GM12878 (cell line): Measurements from ENCODE around the gene CNN3. TPM values are rescaled to one million over a fixed set of nuclear protein-coding genes. Genes with fewer than 3 reads are reported as not detected.

ENCODE experiments used
- ATAC-seq: fragments of 200-7000 bp; cut with Tn5 transposase; 3 replicates; pipeline ENCODE4 v1.9.1; 2020; ENCODE audit warnings: mild to moderate bottlenecking, moderate library complexity
- BruUV-seq: library from RNA; stranded (reverse); fragments of 400-500 nt; replicated peaks from 2 replicates; lab custom pipeline; 2021; lab: Mats Ljungman, UMichigan
- CTCF ChIA-PET: fragments of 300-600 bp; sonication (Branson Sonifier 250); formaldehyde crosslinking; extraction: SDS; loops from one replicate; lab custom pipeline; 2021; ENCODE audit warnings: inconsistent platforms; lab: Yijun Ruan, JAX
- POLR2A ChIA-PET: fragments of 350-600 bp; formaldehyde crosslinking; extraction: SDS; loops from one replicate; lab custom pipeline; 2021; ENCODE audit warnings: inconsistent platforms; lab: Charles Lee
- RAD21 ChIA-PET: fragments of 300-600 bp; sonication (Branson Sonifier 250); formaldehyde crosslinking; loops from one replicate; lab custom pipeline; 2023; ENCODE audit warnings: antibody characterized with exemption; ENCODE audit not compliant: unreplicated experiment; lab: Charles Lee
- SMC1A ChIA-PET: fragments of 300-600 bp; sonication (Branson Sonifier 250); formaldehyde crosslinking; loops from one replicate; lab custom pipeline; 2023; ENCODE audit not compliant: unreplicated experiment, uncharacterized antibody; lab: Charles Lee
- DNase-seq: peaks from one replicate; pipeline ENCODE4 v3.0.0-alpha.2; 2011; ENCODE audit warnings: low read depth, low spot score
- FAIRE-seq: peaks from 3 replicates; lab custom pipeline; 2011; peaks lifted over from hg19 to GRCh38; lab: Jason Lieb, UNC
- H2AFZ ChIP-seq: 2 replicates; pipeline ENCODE4 v1.6.0; 2011; ENCODE audit warnings: low read depth, low read length, control low read depth; ENCODE audit not compliant: control insufficient read depth
- H3K27ac ChIP-seq: 2 replicates; pipeline ENCODE4 v1.5.1; 2011; ENCODE audit warnings: control low read depth; ENCODE audit not compliant: control insufficient read depth, insufficient read depth
- H3K27me3 ChIP-seq, 2 experiments: replicated peaks in 1 of 2; 2 replicates each; pipeline versions ENCODE4 v1.6.0 to v1.6.1; 2011; ENCODE audit warnings: low read length in 1 of 2; ENCODE audit not compliant: control insufficient read depth in 2 of 2, insufficient read depth in 2 of 2
- H3K36me3 ChIP-seq, 2 experiments: 2 replicates each; pipeline ENCODE4 v1.5.1; 2011; ENCODE audit warnings: low read length in 1 of 2; ENCODE audit not compliant: control insufficient read depth in 2 of 2, insufficient read depth in 2 of 2
- H3K4me1 ChIP-seq: 2 replicates; pipeline ENCODE4 v1.6.1; 2011; ENCODE audit warnings: mild to moderate bottlenecking, low read length, moderate library complexity, mixed read lengths; ENCODE audit not compliant: control insufficient read depth, insufficient read depth
- H3K4me2 ChIP-seq: 2 replicates; pipeline ENCODE4 v1.6.0; 2011; ENCODE audit warnings: control low read depth; ENCODE audit not compliant: control insufficient read depth, insufficient read depth
- H3K4me3 ChIP-seq: fragments of 200-600 bp; sonication (generic); 2 replicates; pipeline ENCODE4 v1.5.1; 2016
- H3K79me2 ChIP-seq: 2 replicates; pipeline ENCODE4 v1.6.0; 2011; ENCODE audit warnings: low read length; ENCODE audit not compliant: control insufficient read depth, insufficient read depth
- H3K9ac ChIP-seq: 2 replicates; pipeline ENCODE4 v1.8.0; 2011; ENCODE audit warnings: low read length, control low read depth, mixed read lengths; ENCODE audit not compliant: control insufficient read depth, insufficient read depth
- H3K9me3 ChIP-seq: replicated peaks from 3 replicates; pipeline ENCODE4 v1.5.1; 2011; ENCODE audit warnings: mild to moderate bottlenecking, low read length; ENCODE audit not compliant: control insufficient read depth, insufficient read depth
- H4K20me1 ChIP-seq: 2 replicates; pipeline ENCODE4 v1.6.0; 2011; ENCODE audit not compliant: control insufficient read depth, insufficient read depth
- BRCA1 ChIP-seq: IDR thresholded peaks from 2 replicates; pipeline ENCODE4 v1.6.1; 2011; ENCODE audit warnings: low read depth, low read length, improper control_type of control experiment
- CEBPB ChIP-seq, 2 experiments: fragments of 150-350 bp in 1 of 2; IDR thresholded peaks; 2 replicates each; pipeline ENCODE4 v1.6.1; 2012 to 2014; ENCODE audit warnings: low read depth in 2 of 2, low read length in 2 of 2, borderline replicate concordance in 1 of 2, inconsistent platforms in 1 of 2
- IKZF1 ChIP-seq: fragments of 450-650 bp; conservative IDR thresholded peaks from 2 replicates; pipeline ENCODE4 v1.6.1; 2017; ENCODE audit warnings: antibody characterized with exemption, mild to moderate bottlenecking
- IKZF2 ChIP-seq, 2 experiments: fragments of 450-650 bp; IDR thresholded peaks; 2 replicates each; pipeline ENCODE4 v1.6.1; 2017; ENCODE audit warnings: mild to moderate bottlenecking in 2 of 2, moderate library complexity in 2 of 2
- KAT2A ChIP-seq: conservative IDR thresholded peaks from 2 replicates; pipeline ENCODE4 v1.6.1; 2011; ENCODE audit warnings: low read depth, low read length; ENCODE audit not compliant: control insufficient read depth
- NKRF ChIP-seq: fragments of 450-650 bp; conservative IDR thresholded peaks from 2 replicates; pipeline ENCODE4 v1.6.1; 2017; ENCODE audit warnings: mild to moderate bottlenecking, moderate library complexity
- RAD51 ChIP-seq: fragments of 450-650 bp; IDR thresholded peaks from 2 replicates; pipeline ENCODE4 v1.6.1; 2016; ENCODE audit warnings: moderate library complexity, mild to moderate bottlenecking, inconsistent platforms
- SRF ChIP-seq, 2 experiments: IDR thresholded peaks; 2 replicates each; pipeline ENCODE4 v1.6.1; 2011; ENCODE audit warnings: low read depth in 2 of 2, low read length in 2 of 2, mild to moderate bottlenecking in 1 of 2, moderate library complexity in 1 of 2
- STAT1 ChIP-seq: fragments of 450-650 bp; conservative IDR thresholded peaks from 2 replicates; pipeline ENCODE4 v1.6.1; 2014; ENCODE audit warnings: antibody characterized with exemption, mild to moderate bottlenecking
- TARDBP ChIP-seq: IDR thresholded peaks from 2 replicates; pipeline ENCODE4 v1.6.1; 2016; ENCODE audit warnings: borderline replicate concordance
- ZNF207 ChIP-seq: fragments of 450-650 bp; IDR thresholded peaks from 2 replicates; pipeline ENCODE4 v1.6.1; 2014; ENCODE audit warnings: antibody characterized with exemption, mild to moderate bottlenecking, borderline replicate concordance
- ZNF24 ChIP-seq: fragments of 450-650 bp; IDR thresholded peaks from 2 replicates; pipeline ENCODE4 v1.6.1; 2017; ENCODE audit warnings: antibody characterized with exemption, mild to moderate bottlenecking
- ZSCAN29 ChIP-seq: fragments of 450-650 bp; IDR thresholded peaks from 2 replicates; pipeline ENCODE4 v1.6.1; 2017; ENCODE audit warnings: mild to moderate bottlenecking, moderate library complexity
- WGBS: methylation state at CpG from one replicate; pipeline ENCODE4 v1.1.6; 2016; ENCODE audit warnings: low lambda C conversion rate; ENCODE audit not compliant: insufficient replicate concordance, insufficient coverage; ENCODE audit errors: missing lambda C conversion rate; 5-methylcytosine and 5-hydroxymethylcytosine counted together
- in situ Hi-C: fragments of 300-500 bp; cut with MboI; formaldehyde crosslinking; loops from 9 replicates; pipeline ENCODE4 v1.14.3; 2018; ENCODE audit warnings: mixed read lengths
- intact Hi-C: fragments of 100-400 bp; cut with micrococcal nuclease; formaldehyde crosslinking; loops from one replicate; pipeline ENCODE4 v1.14.2; 2022; ENCODE audit not compliant: unreplicated experiment
- polyA plus RNA-seq, 11 experiments: library from polyadenylated mRNA; depleted of rRNA in 4 of 11; unstranded in 6 of 11; stranded (reverse) in 5 of 11; fragments of >200 nt; fragmentation: Nextera tagmentation in 4 of 11; fragmentation: Illumina TruSeq in 1 of 11; extraction: Ambion mirVana in 4 of 11; extraction: Trizol in 1 of 11; gene quantifications; 1 replicate in 1 of 11; 2 replicates in 10 of 11; pipeline versions ENCODE4 v1.2.1 to v1.2.3, GENCODE V29; 2011 to 2016; ENCODE audit warnings: inconsistent platforms in 2 of 11, missing spikeins in 2 of 11, low read depth in 1 of 11
- total RNA-seq, 4 experiments: library from RNA; depleted of rRNA in 3 of 4; stranded (reverse); fragments of >200 nt in 3 of 4; fragmentation: Illumina TruSeq in 1 of 4; extraction: Trizol in 1 of 4; gene quantifications; 2 replicates each; pipeline versions ENCODE4 v1.2.1 to v1.2.3, GENCODE V29; 2013 to 2021

The CNN3 gene
- total and polyA plus RNA-seq, 10 of the 15 experiments (the other 5 are each of a cell fraction or from before 2014, with no cell fraction given) = 0.20 to 48.4 (median 34.3) TPM

DNA sequence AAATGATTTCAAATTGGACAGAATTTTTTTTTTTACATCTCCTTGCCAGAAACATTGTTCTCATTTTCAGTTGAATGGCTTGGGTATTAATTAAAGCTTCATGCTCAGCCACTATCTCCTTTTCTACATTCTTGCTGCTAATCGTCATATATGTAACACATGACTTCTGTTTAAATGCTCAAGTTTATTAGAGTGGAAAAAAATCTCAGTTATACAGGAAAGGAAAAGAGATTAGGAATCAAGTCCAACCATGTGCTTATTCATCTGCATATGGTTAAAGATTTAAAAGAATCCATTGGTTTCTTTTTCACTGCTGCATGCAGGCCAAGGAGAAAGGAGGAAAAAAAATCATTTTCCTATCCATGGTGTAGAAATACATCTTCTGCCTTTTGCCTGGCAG lies 47.3 kb upstream of the CNN3 start:
- H3K4me2 ChIP-seq = no peak overlapping the region
- 93% methylated on average over 1 of the region's 1 CpG for WGBS
- no peaks in the 10 kb centered on the region for H3K4me1 ChIP-seq
- no peaks in the 10 kb centered on the region for H3K36me3 ChIP-seq
- no peak for FAIRE-seq
- H4K20me1 ChIP-seq = no peaks in the 10 kb centered on the region
- H2AFZ ChIP-seq = no peak overlapping the region
- H3K9ac ChIP-seq = no peak overlapping the region
- intact Hi-C loops = no loop called here
- ChIA-PET POLR2A (no interaction called here), CTCF (no interaction called here)
- TF ChIP-seq RAD51 = no peak
- no peak for TF ChIP-seq CEBPB (IDR thresholded peaks at IDR 0.05; ENCODE audit: borderline replicate concordance in 1 of 2, low read depth in 2 of 2, low read length in 2 of 2)
- no peak for TF ChIP-seq KAT2A
- TF ChIP-seq, all 136 proteins: peak for 0
- Histone ChIP-seq H3K79me2 (no peaks in the 10 kb centered on the region), H3K9me3 (no peaks in the 10 kb centered on the region), H3K27ac (no peak overlapping the region), H3K4me3 (no peak overlapping the region), H3K27me3 (no peaks in the 10 kb centered on the region)
- ATAC-seq = no peak
- DNase-seq = no peak
- no TSS peak for BruUV-seq
- in situ Hi-C loops = no loop called here
- ChIA-PET SMC1A (interaction anchor here (0.6 kb wide), 2 partner anchors 12 to 124 kb away, joined by 3 read pairs; no protein-coding TSS in a partner anchor), RAD21 (no interaction called here)

DNA sequence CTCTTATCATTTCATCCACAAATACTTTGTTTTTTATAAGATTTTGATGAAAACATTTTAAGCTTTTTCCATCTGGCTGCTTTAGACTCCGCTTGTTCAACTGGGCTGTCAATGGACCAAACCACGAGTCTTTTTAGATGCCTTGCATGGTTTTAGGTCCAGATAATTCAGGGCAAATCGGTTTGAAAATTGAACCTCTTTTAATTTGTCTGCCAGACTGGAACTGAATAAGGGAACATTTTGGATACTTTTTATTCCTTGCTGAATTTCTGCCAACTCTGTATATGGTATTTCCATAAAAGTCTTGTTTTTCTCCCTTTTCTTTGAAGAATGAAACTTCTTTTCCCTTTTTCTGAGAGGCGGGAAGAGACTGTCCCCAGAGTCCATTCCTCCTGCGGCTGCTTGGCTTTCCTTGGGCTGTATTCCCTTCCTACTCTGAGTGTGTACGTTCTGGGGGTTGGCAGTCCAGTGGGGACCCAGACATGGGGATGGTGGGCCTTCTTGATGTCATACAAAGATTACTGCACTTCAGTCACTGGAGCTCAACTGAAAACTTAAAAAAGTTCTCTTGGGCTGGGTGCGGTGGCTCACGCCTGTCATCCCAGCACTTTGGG lies 46.5 kb upstream of the CNN3 start:
- Histone ChIP-seq H3K27ac (no peak overlapping the region), H2AFZ (no peak overlapping the region), H3K9me3 (no peaks in the 10 kb centered on the region), H3K79me2 (no peaks in the 10 kb centered on the region), H3K4me3 (no peak overlapping the region), H3K4me2 (no peak overlapping the region), H3K9ac (no peak overlapping the region), H3K4me1 (no peaks in the 10 kb centered on the region), H3K36me3 (no peaks in the 10 kb centered on the region), H3K27me3 (no peaks in the 10 kb centered on the region), H4K20me1 (no peaks in the 10 kb centered on the region)
- BruUV-seq = no TSS peak
- CTCF ChIA-PET = interaction anchor here (1.0 kb wide), 1 partner anchor 119 kb away, joined by 4 read pairs; no protein-coding TSS in a partner anchor
- POLR2A ChIA-PET = no interaction called here
- TF ChIP-seq ZNF207 (no peak), STAT1 (no peak), NKRF (no peak), ZSCAN29 (no peak), BRCA1 (no peak), SRF (IDR thresholded peaks at IDR 0.05; ENCODE audit: low read depth in 2 of 2, low read length in 2 of 2) (no peak), ZNF24 (no peak), TARDBP (no peak), IKZF2 (IDR thresholded peaks at IDR 0.05) (no peak), IKZF1 (no peak)
- in situ Hi-C loops = no loop called here
- no peak for DNase-seq
- RAD21 ChIA-PET = no interaction called here
- no peak for FAIRE-seq
- intact Hi-C loops = no loop called here
- SMC1A ChIA-PET = no interaction called here
- WGBS = 75% methylated on average over 8 of the region's 8 CpGs
- ATAC-seq = no peak
